ENCODE results near the gene RPS15.

DNA sequence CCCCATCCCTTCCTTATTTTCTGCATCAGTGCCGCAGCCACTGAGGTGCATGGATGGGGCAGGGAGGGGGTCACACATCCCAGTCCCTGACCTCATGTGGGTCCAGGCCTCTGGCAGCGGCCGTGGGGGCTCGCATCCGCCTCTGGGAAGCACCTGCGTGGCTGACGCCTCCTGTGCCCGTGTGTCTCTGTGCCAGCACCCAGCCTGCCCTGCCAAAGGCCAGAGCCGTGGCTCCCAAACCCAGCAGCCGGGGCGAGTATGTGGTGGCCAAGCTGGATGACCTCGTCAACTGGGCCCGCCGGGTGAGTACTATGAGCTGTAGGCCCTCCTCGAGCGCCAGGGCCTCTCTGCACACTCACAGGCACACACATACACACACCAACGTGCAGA lies 49.6 kb upstream of the RPS15 start:
- no peak for TF ChIP-seq EZH2 (IDR thresholded peaks at IDR 0.05)
- TF ChIP-seq, protein P1, sequence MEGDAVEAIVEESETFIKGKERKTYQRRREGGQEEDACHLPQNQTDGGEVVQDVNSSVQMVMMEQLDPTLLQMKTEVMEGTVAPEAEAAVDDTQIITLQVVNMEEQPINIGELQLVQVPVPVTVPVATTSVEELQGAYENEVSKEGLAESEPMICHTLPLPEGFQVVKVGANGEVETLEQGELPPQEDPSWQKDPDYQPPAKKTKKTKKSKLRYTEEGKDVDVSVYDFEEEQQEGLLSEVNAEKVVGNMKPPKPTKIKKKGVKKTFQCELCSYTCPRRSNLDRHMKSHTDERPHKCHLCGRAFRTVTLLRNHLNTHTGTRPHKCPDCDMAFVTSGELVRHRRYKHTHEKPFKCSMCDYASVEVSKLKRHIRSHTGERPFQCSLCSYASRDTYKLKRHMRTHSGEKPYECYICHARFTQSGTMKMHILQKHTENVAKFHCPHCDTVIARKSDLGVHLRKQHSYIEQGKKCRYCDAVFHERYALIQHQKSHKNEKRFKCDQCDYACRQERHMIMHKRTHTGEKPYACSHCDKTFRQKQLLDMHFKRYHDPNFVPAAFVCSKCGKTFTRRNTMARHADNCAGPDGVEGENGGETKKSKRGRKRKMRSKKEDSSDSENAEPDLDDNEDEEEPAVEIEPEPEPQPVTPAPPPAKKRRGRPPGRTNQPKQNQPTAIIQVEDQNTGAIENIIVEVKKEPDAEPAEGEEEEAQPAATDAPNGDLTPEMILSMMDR (IDR thresholded peaks at IDR 0.05): no peak
- no peak for TF ChIP-seq EZH2phosphoT487 (IDR thresholded peaks at IDR 0.05)

Data from neural progenitor cell (in vitro differentiated cells).